SHP77 treated with DMSO at 0.1 percent for 48 hours (cell line): ENCODE measurements around the gene SRRM4.

Source experiments
- DNase-seq: peaks from one replicate; lab custom pipeline; 2025; lab: John Stamatoyannopoulos, UW

SRRM4 gene

GRCh38 chr12:119118625-119119024 lies 137.3 kb downstream of the SRRM4 start:
- DNase-seq, result no peak

GRCh38 chr12:119122047-119122446 lies 140.7 kb downstream of the SRRM4 start:
- DNase-seq, result no peak

- DNase-seq, result no peak
Measured at GRCh38 chr12:119122751-119123150, 141.4 kb downstream of the SRRM4 start.

GRCh38 chr12:119128527-119128926 lies 147.2 kb downstream of the SRRM4 start:
- no peak for DNase-seq

- no peak for DNase-seq
Measured at GRCh38 chr12:119129827-119130434, 148.6 kb downstream of the SRRM4 start.

- no peak for DNase-seq
Measured at GRCh38 chr12:119130523-119130922, 149.2 kb downstream of the SRRM4 start.

GRCh38 chr12:119134284-119135072 lies 153.1 kb downstream of the SRRM4 start:
- no peak for DNase-seq

GRCh38 chr12:119136811-119137410 lies 155.6 kb downstream of the SRRM4 start:
- no peak for DNase-seq

- no peak for DNase-seq
Measured at GRCh38 chr12:119139448-119139847, 158.1 kb downstream of the SRRM4 start.

GRCh38 chr12:119145367-119145766 lies 164.0 kb downstream of the SRRM4 start:
- no peak for DNase-seq

- DNase-seq, result no peak
Measured at GRCh38 chr12:119147847-119148448, 166.6 kb downstream of the SRRM4 start.

- DNase-seq, result no peak
Measured at GRCh38 chr12:119149270-119149669, 167.9 kb downstream of the SRRM4 start.

- no peak for DNase-seq
Measured at GRCh38 chr12:119151445-119152026, 170.2 kb downstream of the SRRM4 start.

- no peak for DNase-seq
Measured at GRCh38 chr12:119153477-119154434, 172.4 kb downstream of the SRRM4 start.

GRCh38 chr12:119154435-119154818 lies 173.1 kb downstream of the SRRM4 start:
- DNase-seq, result no peak

- no peak for DNase-seq
Measured at GRCh38 chr12:119156401-119157044, 175.2 kb downstream of the SRRM4 start.

- no peak for DNase-seq
Measured at GRCh38 chr12:119157528-119157927, 176.2 kb downstream of the SRRM4 start.

GRCh38 chr12:119157978-119158377 lies 176.6 kb downstream of the SRRM4 start:
- DNase-seq, result no peak

GRCh38 chr12:119158402-119158801 lies 177.1 kb downstream of the SRRM4 start:
- no peak for DNase-seq

GRCh38 chr12:119159844-119160243 lies 178.5 kb downstream of the SRRM4 start:
- no peak for DNase-seq

GRCh38 chr12:119167902-119168301 lies 186.6 kb downstream of the SRRM4 start:
- DNase-seq, result no peak
